GM18873 (cell line): ENCODE results near the gene DLK2.
A peak's percentile ranks its signal among the peaks of the same experiment; 100 is the strongest.
"Not testable (repeated sequence)": the region's sequence is repeated elsewhere in the genome, so short reads cannot be mapped to it uniquely, and the experiment has no call there.

Experiments
- ATAC-seq: cut with Tn5 transposase; IDR thresholded peaks from one replicate; pipeline ENCODE4 v1.9.1; 2021; ENCODE audit warnings: mild to moderate bottlenecking, moderate library complexity, moderate number of reproducible peaks; ENCODE audit not compliant: unreplicated experiment, low FRiP score

Gene DLK2

DNA sequence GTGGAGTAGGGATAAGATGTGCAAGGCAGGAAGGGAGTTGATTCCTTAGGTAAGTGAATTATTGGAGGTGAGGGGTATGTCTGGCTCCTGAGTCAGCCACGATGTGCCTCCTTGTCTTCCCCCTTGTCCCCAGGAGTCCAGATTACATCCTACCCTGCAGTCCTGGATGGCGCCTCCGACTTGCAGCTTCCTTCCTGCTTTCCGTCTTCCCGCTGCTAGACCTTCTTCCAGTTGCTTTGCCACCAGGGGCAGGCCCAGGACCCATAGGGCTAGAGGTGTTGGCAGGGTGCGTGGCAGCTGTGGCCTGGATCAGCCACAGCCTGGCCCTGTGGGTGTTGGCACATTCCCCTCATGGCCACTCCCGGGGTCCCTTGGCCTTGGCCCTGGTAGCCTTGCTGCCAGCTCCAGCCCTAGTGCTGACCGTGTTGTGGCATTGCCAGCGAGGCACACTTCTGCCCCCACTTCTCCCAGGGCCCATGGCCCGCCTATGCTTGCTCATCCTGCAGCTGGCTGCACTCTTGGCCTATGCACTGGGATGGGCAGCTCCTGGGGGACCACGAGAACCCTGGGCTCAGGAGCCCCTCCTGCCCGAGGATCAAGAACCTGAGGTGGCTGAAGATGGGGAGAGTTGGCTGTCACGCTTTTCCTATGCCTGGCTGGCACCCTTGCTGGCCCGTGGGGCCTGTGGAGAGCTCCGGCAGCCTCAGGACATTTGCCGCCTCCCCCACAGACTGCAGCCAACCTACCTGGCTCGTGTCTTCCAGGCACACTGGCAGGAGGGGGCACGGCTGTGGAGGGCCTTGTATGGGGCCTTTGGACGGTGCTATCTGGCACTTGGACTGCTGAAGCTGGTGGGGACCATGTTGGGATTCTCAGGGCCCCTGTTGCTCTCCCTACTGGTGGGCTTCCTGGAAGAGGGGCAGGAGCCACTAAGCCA lies 23.1 kb downstream of the DLK2 start:
- ATAC-seq: no peak

DNA sequence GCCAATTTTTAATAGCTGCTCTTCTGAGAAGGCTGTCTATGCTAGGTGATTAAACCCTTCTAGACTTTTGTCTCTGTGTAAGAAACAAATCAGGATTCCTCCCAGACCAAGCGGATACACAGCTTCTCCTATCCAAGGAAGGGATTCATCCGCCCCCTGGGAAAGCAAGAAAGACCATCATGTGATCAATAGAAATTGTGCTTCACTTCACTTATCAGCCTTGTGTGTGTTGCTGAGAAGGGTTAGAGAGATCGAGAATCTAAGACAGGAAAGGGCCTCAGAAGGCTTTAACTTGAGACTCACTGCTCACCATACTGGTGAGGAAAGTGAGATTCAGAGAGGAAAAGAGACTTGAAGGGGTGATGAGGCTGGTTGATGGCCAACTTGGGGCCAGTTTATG lies 26.5 kb downstream of the DLK2 start:
- no peak for ATAC-seq

DNA sequence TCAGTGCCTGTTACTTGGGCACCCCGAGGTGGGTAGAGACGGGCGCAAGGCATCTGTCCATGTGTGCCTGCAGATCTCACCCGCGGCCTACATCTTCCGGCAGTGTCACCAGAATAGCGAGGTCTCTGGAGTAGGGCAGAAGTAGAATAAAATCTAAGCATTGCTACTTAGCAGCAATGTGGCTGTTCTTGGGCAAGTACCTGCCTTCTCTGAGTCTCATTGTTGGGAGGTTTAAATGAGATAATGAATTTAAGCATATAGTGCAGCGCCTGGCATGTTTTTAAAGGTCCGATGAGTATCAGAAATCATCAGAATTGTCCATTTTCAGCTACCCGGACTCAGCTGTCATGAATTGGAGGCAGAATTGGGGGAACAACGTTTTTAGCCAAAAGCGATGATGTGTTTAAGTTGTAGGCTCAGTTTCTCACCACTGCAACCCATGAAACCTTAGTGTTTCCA lies 27.2 kb downstream of the DLK2 start:
- peak; percentile 43 for ATAC-seq

DNA sequence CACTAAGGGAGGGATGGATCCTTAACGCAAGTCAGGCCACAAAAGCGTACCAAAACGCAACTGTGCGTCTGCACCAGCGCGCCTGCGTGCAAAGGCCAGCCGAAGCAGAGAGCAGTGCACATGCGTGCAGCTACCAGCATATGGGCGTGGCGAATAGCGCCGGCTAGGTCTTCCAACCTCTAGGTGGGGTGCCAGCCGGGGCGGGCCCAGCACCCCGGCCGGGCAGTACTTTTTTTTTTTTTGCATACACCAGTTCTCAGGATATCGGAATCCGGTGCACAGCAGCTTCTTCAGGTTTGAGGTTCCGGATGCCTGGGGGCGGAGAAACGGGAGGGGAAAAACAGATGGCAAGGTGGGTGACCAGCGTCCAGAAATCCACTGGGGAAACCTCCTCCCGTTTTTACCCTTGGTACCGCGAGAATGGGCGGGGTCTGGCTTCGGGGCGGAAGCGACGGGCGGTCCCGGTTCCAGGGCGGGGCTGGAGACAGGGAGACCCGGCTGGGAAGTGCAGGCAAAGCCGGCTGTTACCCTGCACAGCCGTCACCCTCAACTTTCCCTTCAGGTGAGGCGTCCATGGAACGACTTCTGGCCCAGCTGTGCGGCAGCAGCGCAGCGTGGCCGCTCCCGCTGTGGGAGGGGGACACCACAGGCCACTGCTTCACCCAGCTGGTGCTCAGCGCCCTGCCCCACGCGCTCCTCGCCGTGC lies 27.8 kb downstream of the DLK2 start, which contains the start of gene ABCC10:
Gene ABCC10 (plus strand): TSS at position 136 of the 706 bp plus-strand sequence. CDS start 438 bp downstream, at position 574.
- ATAC-seq: peak; percentile 84

DNA sequence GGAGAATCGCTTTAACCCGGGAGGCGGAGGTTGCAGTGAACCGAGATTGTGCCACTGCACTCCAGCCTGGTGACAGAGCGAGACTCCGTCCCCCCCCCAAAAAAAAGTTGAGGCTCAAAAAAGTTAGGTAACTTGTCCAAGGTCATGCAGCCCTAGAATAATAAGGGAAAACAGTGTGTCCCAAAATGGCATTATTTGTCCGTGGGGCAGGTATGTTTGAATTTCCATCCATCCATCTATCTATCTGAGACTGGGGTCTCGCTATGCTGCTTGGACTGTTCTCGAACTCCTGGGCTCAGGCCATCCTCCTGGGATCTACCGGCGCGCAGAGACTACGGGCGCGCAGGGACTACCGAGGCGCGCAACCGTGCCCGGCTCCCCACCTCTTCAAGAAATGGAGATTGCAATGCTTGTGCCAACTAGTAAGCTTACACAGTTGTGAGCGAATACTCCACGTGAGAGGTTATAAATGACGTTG lies 28.4 kb downstream of the DLK2 start:
- no peak for ATAC-seq

DNA sequence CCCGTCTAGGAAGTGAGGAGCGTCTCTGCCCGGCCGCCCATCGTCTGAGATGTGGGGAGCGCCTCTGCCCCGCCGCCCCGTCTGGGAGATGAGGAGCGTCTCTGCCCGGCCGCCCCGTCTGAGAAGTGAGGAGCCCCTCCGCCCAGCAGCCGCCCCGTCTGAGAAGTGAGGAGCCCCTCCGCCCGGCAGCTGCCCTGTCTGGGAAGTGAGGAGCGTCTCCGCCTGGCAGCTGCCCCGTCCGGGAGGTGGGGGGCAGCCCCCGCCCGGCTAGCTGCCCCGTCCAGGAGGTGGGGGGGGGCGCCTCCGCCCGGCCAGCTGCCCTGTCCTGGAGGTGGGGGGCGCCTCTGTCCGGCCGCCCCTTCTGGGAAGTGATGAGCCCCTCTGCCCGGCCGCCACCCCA lies 30.3 kb downstream of the DLK2 start:
- not testable (repeated sequence) for ATAC-seq

DNA sequence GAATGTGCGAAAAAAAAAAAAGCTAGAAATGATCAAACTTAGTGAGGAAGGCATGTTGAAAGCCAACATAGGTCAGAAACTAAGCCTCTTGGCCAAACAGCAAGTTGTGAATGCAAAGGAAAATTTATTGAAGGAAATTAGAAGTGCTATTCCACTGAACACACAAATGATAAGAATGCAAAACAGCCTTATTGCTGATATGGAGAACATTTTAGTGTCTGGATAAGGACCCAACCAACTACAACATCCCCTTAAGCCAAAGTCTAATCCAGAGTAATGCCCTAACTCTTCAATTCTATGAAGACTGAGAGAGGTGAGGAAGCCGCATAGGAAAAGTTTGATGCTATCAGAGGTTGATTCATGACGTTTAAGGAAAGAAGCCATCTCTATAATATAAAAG lies 33.5 kb downstream of the DLK2 start:
- ATAC-seq: no peak

DNA sequence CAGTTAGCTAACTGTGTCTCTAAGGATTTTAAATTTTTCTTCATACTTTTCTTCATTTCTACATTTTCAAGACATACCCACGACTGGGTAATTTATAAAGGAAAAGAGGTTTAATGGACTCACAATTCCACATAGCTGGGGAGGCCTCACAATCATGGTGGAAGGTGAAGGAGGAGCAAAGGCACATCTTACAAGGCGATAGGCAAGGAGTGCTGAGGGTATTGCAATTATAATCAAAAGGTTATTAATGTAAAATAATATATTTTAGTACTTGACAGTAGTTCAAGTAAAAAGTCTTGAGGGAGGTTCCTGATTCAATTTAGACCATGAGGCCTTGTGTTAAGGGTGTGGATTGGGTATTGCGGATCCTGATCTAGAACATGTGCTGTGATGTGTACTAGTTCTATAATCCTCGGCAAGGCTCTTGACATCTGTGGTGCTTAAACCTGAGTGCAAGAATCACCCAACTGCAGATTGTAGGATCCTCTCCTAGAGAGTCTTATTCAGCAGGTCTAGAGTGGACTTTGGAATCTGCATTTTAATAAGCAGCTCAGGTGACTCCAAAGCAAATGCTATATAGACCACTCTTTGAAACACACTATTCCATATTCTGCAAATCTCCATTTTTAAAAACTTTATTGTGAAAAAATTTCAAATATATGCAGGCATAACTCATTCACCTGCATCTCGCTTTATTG lies 35.2 kb downstream of the DLK2 start:
- no peak for ATAC-seq

DNA sequence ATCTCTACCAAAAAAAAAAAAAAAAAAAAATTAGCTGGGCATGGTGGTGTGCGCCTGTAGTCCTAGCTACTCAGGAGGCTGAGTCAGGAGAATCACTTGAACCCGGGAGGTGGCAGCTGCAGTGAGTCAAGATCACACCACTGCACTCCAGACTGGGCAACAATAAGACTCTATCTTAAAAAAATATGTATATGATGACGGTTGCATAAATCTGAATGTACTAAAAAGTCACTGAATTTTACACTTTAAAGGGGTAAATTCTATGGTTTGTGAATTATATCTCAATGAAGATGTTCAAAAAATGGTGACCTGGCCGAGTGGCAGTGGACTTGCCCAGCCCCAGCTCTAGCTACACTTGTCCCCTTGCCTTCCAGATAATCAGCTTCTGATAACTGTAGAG lies 38.4 kb downstream of the DLK2 start:
- ATAC-seq: no peak

DNA sequence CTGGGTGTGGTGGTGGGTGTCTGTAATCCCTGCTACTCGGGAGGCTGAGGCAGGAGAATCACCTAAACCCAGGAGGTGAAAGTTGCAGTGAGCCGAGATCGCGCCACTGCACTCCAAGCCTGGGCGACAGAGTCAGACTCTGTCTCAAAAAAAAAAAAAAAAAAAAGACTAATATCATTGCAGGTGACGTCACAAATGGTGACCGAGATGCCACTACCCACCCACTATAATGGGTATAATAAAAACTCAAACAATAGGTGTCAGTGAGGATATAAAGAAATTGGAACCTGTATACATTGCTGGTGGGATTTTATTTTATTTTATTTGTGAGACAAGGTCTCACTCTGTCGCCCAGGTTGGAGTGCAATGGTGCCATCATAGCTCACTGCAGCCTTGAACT lies 40.1 kb downstream of the DLK2 start:
- not testable (repeated sequence) for ATAC-seq

DNA sequence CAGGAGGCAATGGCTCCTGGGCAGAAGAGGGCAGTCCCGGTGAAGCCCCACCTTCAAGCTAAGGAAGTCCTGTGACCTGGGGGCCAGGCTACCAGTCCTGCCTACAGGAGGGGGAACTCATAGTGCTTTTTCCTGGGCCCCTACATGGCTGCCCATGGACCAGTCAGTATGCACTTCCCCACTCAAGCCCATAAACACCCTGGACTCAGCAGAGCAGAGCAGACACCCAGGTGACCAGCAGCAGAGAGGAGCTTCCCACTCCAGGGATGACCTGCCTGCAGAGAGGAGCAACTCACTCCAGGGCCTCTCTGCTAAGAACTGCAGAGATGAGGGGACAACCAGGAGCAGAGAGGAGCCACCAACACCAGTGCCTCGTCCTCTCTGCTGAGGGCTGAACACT lies 42.3 kb downstream of the DLK2 start:
- no peak for ATAC-seq

DNA sequence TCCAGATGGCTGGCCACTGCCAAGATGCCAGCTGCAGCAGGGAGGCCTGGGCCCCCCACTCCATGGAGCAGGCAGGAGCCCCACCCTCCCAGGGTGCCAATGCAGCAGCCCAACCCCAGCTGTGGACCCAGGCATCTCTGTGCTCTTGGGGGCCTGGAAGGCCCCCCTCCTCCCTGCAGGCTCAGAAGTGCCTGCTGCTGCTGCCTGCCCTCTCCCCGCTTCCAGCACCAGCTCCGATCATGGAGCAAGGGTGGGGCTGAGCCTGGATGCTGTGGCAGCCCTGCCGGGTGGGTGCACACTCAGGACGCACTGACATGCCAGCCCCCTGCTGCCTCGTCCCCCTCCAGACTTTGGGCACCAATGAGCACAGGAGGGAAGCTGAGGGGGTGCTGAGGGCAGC lies 42.8 kb downstream of the DLK2 start:
- ATAC-seq: no peak

DNA sequence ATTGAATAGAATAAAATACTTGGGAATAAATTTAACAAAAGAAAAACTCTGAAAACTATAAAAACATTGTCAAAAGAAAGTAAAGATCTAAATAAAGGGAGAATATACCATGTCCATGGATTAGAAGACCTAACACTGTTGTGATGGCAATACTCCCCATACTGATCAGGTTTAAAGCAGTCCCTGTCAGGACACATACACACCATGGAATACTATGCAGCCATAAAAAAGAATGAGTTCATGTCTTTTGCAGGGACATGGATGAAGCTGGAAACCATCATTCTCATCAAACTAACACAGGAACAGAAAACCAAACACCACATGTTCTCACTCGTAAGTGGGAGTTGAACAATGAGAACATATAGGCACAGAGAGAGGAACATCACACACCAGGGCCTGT lies 44.6 kb downstream of the DLK2 start:
- not testable (repeated sequence) for ATAC-seq

DNA sequence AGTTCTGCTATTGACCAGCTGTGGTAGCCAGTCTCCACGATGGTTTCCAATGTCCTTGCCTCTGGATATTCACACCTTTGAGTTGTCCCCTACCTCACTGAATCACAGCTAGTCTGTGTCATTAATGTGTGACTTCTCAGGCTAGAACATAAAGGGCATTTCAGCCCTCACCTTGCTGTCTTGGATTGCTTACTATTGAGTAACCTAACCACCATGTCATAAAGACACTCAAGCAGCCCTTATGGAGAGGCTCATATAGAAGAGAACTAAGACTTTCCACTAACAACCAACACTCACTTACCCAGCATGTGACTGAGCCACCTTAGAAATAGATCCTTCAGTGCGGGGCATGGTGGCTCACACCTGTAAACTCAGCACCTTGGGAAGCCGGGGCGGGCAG lies 47.1 kb downstream of the DLK2 start:
- no peak for ATAC-seq

DNA sequence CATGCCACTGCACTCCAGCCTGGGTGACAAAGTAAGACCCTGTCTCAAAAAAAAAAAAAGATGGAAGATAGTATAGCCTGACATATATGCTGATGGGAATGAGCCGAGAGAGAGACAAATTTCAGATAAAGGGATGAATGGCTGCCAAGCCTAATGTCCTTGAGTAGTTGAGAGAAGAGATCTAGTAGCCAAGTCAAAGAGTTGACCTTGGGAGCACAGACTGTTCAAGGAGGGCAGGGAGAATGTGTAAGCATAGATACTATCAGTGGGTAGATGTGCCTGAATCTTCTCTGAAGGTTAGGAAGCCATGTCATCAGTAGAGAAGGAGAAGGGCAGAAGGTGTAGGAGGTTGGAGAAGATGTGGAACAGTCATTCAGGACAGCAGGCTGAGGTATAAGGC lies 48.1 kb downstream of the DLK2 start:
- no peak for ATAC-seq

DNA sequence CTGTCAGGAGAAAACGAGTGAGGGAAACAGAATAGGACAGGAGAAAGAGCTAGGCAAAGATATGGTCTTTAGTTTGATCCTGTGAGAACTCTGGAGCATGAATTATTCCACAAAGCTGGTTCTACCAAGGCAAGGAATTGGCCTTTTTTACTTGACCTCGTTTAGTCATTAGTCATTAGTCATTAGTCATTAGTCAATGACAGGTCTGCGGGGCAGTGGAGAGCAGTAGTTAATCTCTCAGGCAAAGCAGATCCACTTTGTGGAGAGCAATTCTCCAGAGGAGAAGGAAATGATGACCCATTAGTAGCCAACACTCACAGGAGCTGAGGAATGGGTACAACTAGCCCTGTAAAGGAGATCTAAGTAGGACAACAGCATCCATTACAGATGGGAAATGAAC lies 50.0 kb downstream of the DLK2 start:
- no peak for ATAC-seq

DNA sequence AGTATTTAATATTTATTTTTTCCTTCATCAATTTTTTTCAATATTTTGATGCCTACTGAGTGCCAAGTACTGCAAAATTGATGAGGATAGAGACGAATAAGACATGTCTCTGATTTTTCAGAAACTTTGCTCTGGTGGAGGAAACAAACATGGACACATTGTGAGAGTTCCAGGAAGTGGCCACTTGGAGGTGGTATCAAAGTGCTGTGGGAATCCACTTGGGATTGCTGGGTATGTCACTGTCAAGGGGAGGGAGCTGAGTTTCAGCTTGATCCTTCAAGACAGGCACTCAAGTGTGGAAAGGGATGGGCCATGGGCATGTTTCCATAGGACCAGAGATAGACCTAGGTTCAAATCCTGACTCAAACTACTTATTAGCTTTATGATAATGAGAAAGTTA lies 52.5 kb downstream of the DLK2 start:
- ATAC-seq: no peak

DNA sequence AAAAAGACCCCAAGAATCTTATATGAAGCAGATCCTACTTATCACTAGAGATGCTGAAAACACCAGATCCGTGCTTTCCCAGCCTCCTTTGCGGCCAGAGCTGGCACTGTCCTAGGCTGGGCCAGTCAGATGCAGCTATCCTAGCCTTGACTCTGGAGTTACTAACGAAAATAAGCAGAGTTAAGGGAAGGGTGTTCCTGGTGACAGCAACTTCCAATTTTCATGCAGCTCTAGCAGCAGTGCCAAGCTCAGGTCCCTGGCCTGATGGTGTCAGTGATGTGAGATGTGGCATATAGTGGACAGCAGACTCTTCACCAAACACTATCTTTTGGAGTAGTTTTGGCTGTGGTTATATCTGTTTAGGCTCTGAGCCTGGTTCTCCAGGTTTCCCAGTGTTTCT lies 53.6 kb downstream of the DLK2 start:
- no peak for ATAC-seq
